IPS DF 19.7 (cell line): ENCODE results near the gene CTSE.
"Not testable (repeated sequence)": the region's sequence is repeated elsewhere in the genome, so short reads cannot be mapped to it uniquely, and the experiment has no call there.

ENCODE experiments used
- DNase-seq: peaks from one replicate; pipeline ENCODE4 v3.0.0-alpha.2; 2013; ENCODE audit warnings: low read depth, low spot score

CTSE gene

GRCh38 chr1:206023695-206024094, at the start of gene CTSE:
CTSE (minus strand) TSS chr1:206023895; CDS start chr1:206023791, 104 bp downstream.
- no peak for DNase-seq

GRCh38 chr1:206070627-206071304, 47.1 kb upstream of the CTSE start:
- no peak for DNase-seq

GRCh38 chr1:206068314-206068713, 44.6 kb upstream of the CTSE start:
- no peak for DNase-seq

- no peak for DNase-seq
These were observed 44.0 kb upstream of the CTSE start for GRCh38 chr1:206067486-206068227.

- no peak for DNase-seq
These were observed 42.9 kb upstream of the CTSE start for GRCh38 chr1:206066479-206067171.

- no peak for DNase-seq
These were observed 42.0 kb upstream of the CTSE start for GRCh38 chr1:206065547-206066145.

- not testable (repeated sequence) for DNase-seq
These were observed 40.8 kb upstream of the CTSE start for GRCh38 chr1:206064501-206064900.

- DNase-seq: not testable (repeated sequence)
These were observed 40.3 kb upstream of the CTSE start for GRCh38 chr1:206064001-206064400.

GRCh38 chr1:206062464-206062863, 38.8 kb upstream of the CTSE start:
- DNase-seq: no peak

GRCh38 chr1:206060844-206061243, 37.1 kb upstream of the CTSE start:
- no peak for DNase-seq

- no peak for DNase-seq
These were observed 35.7 kb upstream of the CTSE start for GRCh38 chr1:206059355-206059915.

GRCh38 chr1:206058927-206059292, 35.2 kb upstream of the CTSE start:
- no peak for DNase-seq

- DNase-seq: not testable (repeated sequence)
These were observed 34.7 kb upstream of the CTSE start for GRCh38 chr1:206058289-206058926.

GRCh38 chr1:206055639-206056323, 32.1 kb upstream of the CTSE start:
- DNase-seq: not testable (repeated sequence)

- not testable (repeated sequence) for DNase-seq
These were observed 31.5 kb upstream of the CTSE start for GRCh38 chr1:206055069-206055625.

GRCh38 chr1:206053616-206054015, 29.9 kb upstream of the CTSE start:
- not testable (repeated sequence) for DNase-seq

GRCh38 chr1:206052919-206053610, 29.4 kb upstream of the CTSE start, which contains the start of gene RHEX:
RHEX (plus strand) TSS chr1:206053173; CDS start chr1:206097829, 44,656 bp downstream.
- DNase-seq: not testable (repeated sequence)

- DNase-seq: not testable (repeated sequence)
These were observed 28.7 kb upstream of the CTSE start for GRCh38 chr1:206052231-206052865.

- no peak for DNase-seq
These were observed 27.1 kb upstream of the CTSE start for GRCh38 chr1:206050655-206051235.
